AG10803 (cell line): ENCODE results near the gene RAE1.
A peak's percentile ranks its signal among the peaks of the same experiment; 100 is the strongest.

Experiments used
- DNase-seq: peaks from one replicate; pipeline ENCODE4 v3.0.0; 2010; ENCODE audit warnings: low read depth
- H3K4me3 ChIP-seq: 2 replicates; pipeline ENCODE4 v1.5.1; 2011; ENCODE audit warnings: mild to moderate bottlenecking, low read length, control low read depth
- CTCF ChIP-seq: conservative IDR thresholded peaks from 2 replicates; pipeline ENCODE4 v1.5.1; 2011; ENCODE audit warnings: mild to moderate bottlenecking, low read length, control low read depth, inconsistent platforms

The RAE1 gene

GRCh38 chr20:57326667-57327455 is 24.2 kb upstream of the RAE1 start:
- H3K4me3 ChIP-seq = no peak overlapping the region
- no peak for TF ChIP-seq CTCF
- no peak for DNase-seq

- H3K4me3 ChIP-seq = no peak overlapping the region
- no peak for TF ChIP-seq CTCF
- DNase-seq = no peak
These were observed 23.2 kb upstream of the RAE1 start for GRCh38 chr20:57327820-57328219.

GRCh38 chr20:57329608-57330221 is 21.3 kb upstream of the RAE1 start, which contains the start of gene SPO11:
Gene SPO11, plus strand, starts transcription at chr20:57329803. Its CDS starts 65 bp downstream, at chr20:57329868.
- TF ChIP-seq CTCF = no peak
- H3K4me3 ChIP-seq = no peak within 1 kb of the TSS
- no peak for DNase-seq

GRCh38 chr20:57330998-57331397 is 20.1 kb upstream of the RAE1 start:
- TF ChIP-seq CTCF = no peak
- H3K4me3 ChIP-seq = no peak overlapping the region
- peak; percentile 43 for DNase-seq

- no peak for TF ChIP-seq CTCF
- DNase-seq = no peak
- H3K4me3 ChIP-seq = no peak overlapping the region
These were observed 18.7 kb upstream of the RAE1 start for GRCh38 chr20:57332105-57333089.

- TF ChIP-seq CTCF = peak; percentile 30; the same call in 1 of the 2 replicates
- no peak overlapping the region for H3K4me3 ChIP-seq
- peak; percentile 15 for DNase-seq
These were observed 15.7 kb upstream of the RAE1 start for GRCh38 chr20:57335392-57335791.
